GM12878 (cell line): ENCODE results near the gene TFF2.

ENCODE experiments used
- BCLAF1 ChIP-seq: fragments of 450-650 bp; IDR thresholded peaks from 2 replicates; pipeline ENCODE4 v1.6.1; 2017; ENCODE audit warnings: antibody characterized with exemption, mild to moderate bottlenecking, moderate library complexity
- CBX5 ChIP-seq: sonication (generic); IDR thresholded peaks from 2 replicates; pipeline ENCODE4 v1.6.1; 2016; ENCODE audit warnings: low read depth, moderate library complexity, mild to moderate bottlenecking, inconsistent platforms
- CTCF ChIP-seq, 3 experiments: IDR thresholded peaks in 2 of 3; conservative IDR thresholded peaks in 1 of 3; 2 replicates each; pipeline ENCODE4 v1.5.1; 2011; ENCODE audit warnings: low read depth in 3 of 3, low read length in 3 of 3, mild to moderate bottlenecking in 3 of 3, control low read depth in 2 of 3, moderate library complexity in 2 of 3, inconsistent platforms in 1 of 3, mixed read lengths in 1 of 3; ENCODE audit not compliant: control insufficient read depth in 2 of 3, insufficient read depth in 1 of 3; ENCODE audit errors: extremely low read depth in 1 of 3
- HSF1 ChIP-seq: fragments of 150-350 bp; IDR thresholded peaks from 2 replicates; pipeline ENCODE4 v1.6.1; 2014; ENCODE audit warnings: mild to moderate bottlenecking, low read depth, low read length
- MLLT1 ChIP-seq: fragments of 450-650 bp; IDR thresholded peaks from 2 replicates; pipeline ENCODE4 v1.6.1; 2016; ENCODE audit warnings: mild to moderate bottlenecking
- POLR2A ChIP-seq: IDR thresholded peaks from 2 replicates; pipeline ENCODE4 v1.6.1; 2011; ENCODE audit warnings: low read depth, mild to moderate bottlenecking, low read length
- RELB ChIP-seq: fragments of 450-650 bp; IDR thresholded peaks from 2 replicates; pipeline ENCODE4 v1.6.1; 2017; ENCODE audit warnings: low read depth, mild to moderate bottlenecking, moderate library complexity
- SIN3A ChIP-seq: IDR thresholded peaks from 2 replicates; pipeline ENCODE4 v1.6.1; 2012; ENCODE audit warnings: low read depth, low read length, improper control_type of control experiment
- STAT3 ChIP-seq: IDR thresholded peaks from 2 replicates; pipeline ENCODE4 v1.6.1; 2011; ENCODE audit warnings: low read depth, low read length, improper control_type of control experiment
- TAF1 ChIP-seq: IDR thresholded peaks from 2 replicates; pipeline ENCODE4 v1.6.1; 2011; ENCODE audit warnings: mild to moderate bottlenecking, low read depth, low read length, borderline replicate concordance
- ZBTB33 ChIP-seq: fragments of 450-650 bp; IDR thresholded peaks from 2 replicates; pipeline ENCODE4 v1.6.1; 2017; ENCODE audit warnings: mild to moderate bottlenecking
- ZNF274 ChIP-seq: IDR thresholded peaks from one replicate; pipeline ENCODE4 v1.8.0; 2011; ENCODE audit not compliant: insufficient read length, insufficient read depth

GRCh38 chr21:42400525-42400924, 49.7 kb upstream of the TFF2 start:
- TF ChIP-seq CTCF (IDR thresholded peaks at IDR 0.05 in 2 of 3, conservative IDR thresholded peaks at IDR 0.05 in 1 of 3; ENCODE audit: control insufficient read depth in 2 of 3, extremely low read depth in 1 of 3, insufficient read depth in 1 of 3, low read depth in 3 of 3, low read length in 3 of 3) (no peak), MLLT1 (no peak), RELB (peak; percentile 53; the same call in 1 of the 2 replicates), TAF1 (no peak), CBX5 (no peak), BCLAF1 (no peak), SIN3A (no peak), ZNF274 (no peak), POLR2A (no peak), ZBTB33 (no peak), STAT3 (no peak), HSF1 (no peak)
